T-helper 2 cell treated with Interferon-gamma antibody and Interleukin-4, amounts not matched to agents 100 ng/mL and 5 ng/mL, for 36 hours (primary cell): ENCODE data around the gene CMYA5. TPM values are rescaled to one million over a fixed set of nuclear protein-coding genes. Genes with fewer than 3 reads are reported as not detected.

Experiments
- intact Hi-C: fragments of 100-400 bp; cut with micrococcal nuclease; formaldehyde crosslinking; loops from one replicate; pipeline ENCODE4 v1.15.1; 2023
- total RNA-seq: library from RNA; stranded (reverse); gene quantifications from 2 replicates; pipeline ENCODE4 v1.2.3, GENCODE V29; 2022

The CMYA5 gene
- total RNA-seq, 1 donor from 2014 or later = 0.14 TPM

DNA sequence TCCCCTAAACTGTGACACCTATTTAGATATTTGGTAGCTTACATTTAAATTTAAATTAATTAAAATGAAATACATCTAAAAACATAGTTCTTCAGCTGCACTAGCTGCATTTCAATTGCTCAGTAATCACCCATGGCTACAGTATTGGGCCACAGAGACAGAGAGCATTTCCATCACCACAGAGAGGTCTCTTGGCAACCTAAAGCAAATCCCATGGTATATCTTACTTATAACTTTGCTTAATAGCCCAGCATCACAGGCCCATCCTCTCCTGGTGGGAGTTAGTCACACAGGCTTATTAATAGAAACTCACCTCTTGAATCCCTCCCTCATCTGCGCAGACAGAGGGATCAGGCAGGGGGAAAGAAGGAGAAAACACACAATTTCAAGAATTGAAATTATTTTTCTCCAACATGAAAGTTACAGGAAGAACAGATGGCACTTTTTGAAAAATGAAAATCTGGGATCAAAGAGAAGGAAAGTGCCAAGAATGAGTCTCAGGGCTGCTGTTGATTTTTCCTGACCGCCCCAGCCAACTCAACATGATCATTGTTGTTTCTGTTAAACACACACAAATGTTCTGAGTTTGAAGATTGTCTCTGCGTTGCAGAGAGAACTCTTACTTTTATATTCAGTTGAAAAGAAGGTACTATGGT is 144.6 kb downstream of the CMYA5 start:
- intact Hi-C loops = no loop called here

DNA sequence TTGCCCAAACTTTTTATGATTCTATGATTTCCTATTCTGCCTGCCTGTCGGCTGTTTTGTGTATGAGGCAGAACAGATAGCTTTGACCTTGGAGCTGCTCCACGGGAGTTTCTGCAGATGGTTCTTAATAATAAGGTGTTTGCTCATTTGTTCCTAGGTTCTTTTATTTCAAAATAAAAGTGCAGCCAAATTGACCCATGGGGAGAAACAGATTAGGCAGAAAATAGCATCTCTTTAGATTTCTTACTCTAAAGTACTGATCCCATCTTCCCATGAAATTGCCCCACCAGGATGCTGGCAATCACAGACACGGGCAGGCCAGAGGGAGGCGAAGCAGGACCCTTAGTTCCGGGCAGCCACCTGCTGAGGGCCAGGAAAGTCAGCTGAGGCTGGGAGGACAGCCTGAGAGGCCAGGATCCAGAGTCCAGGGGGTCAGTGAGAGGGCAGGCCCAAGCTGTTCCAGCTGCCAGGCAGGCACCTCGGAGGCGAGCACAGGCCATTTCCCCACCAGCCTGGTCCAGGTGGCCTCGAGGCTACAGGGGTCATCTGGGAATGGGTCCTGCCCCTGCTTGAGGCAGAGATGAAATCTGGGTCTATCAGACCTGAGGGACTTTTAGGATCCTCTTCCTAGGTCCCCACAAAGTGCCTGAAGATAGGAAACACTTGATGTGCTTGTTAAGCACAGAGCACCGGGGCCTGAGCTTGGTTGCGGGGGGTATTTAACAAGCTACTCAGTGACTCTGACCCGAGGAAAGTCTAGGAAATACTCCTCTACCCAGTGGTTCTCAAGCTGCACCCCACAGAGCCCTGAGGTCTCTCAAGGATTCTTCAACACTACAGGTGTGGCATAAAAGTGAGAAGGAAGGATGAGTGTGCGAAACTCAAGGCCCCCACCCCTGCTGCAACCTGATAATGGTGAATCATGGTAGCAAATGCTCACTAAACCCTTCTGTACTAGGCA is 145.4 kb downstream of the CMYA5 start:
- intact Hi-C loops = no loop called here

DNA sequence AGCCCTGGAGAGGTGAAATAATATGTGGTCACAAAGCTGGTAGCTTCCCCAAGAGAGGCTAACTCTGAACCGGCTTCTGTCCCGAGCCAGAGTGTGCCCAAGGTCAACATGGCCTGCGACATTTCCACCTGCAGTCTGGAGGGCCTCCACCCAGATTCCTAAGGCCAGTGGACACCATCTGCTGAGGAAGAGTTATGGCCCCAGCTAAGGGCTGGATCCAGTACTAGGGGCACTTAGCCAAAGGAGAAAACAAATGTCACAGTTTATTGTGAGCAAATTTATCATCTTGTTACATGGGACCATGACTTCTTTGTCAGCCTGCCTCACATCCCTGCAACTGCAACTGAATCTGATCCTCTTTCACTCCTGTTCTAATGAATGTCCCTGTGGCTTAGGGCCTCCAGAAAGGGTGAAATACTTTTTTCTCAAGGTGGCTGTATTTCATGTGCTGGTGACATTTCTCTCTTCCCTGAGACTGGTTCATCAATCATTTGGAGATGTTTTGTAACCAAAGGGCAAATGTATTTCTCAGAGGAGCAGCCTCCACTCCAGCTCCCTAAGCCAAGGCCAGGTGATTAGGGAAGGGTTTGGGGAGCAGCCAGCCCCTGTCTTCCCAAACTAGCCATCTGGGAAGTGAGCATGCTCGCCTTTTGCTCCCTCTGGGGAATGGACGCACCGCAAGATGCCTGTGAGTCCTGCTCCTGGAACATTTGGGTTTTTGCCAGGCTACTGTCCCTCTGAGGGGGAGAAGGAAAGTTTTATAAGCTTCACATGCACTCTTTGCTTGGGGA is 148.3 kb downstream of the CMYA5 start:
- intact Hi-C loops = no loop called here

- intact Hi-C loops = no loop called here
Measured at GRCh38 chr5:79840084-79840990, 150.7 kb downstream of the CMYA5 start.

DNA sequence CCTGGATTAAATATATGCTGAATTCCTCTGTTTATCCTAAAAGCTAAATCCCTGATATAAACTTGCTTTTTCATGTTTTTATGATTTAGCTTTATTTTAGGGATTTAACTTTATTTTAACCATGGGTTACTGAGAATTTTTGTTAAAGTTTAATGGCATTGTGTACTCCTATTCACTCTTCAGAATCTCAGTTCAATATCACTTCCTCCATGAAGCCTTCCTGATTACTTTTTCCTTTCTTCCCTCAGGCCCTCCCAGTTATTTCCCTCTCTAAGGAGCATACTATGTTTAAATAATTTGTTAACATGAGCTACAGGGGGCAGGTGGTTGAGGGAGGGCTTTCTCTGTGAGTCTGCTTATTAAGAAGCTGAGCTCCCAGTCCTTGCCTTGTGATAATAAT is 151.5 kb downstream of the CMYA5 start:
- intact Hi-C loops = no loop called here

DNA sequence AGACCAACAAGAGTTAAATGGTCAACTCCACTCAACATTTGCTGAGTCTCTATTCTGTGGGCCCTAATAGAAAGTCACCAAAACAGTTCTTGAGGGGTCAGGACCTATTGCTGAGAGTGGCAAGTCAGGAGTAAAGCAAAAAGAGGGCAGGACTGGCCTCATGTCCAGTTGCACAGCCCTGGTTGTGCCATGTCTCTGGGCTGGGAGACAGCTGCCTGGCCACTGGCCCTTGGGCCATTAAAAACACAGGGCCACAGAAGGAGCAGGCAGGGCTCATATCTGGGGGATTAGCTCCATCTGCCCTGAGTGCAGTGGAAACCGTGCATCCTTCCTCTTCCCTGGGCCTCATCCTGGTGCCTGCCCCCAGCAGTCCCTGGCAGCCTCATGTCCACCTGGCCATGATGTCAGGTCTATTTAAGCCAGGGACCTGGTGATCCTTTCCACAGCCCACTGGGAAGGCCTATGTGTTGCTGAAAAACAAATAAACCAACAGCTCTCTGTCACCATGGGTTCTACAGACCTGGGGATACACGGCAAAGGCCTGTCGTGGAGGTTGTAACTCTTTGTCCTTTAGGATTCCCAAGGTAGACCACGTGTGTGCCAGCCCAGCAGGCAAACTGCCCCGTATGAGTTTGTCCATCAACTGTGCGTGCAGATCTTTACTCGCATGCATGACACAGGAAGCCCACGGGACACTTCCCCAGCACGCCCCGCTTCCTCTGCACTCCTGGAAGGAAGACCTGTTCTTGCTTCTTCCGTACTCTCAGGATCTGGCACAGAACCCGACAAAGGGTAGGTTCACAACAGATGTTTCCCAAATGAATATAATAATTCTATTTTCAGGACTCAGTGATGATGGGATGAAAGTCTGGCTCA is 152.6 kb downstream of the CMYA5 start:
- intact Hi-C loops = no loop called here

GRCh38 chr5:79842991-79843390 is 153.4 kb downstream of the CMYA5 start:
- intact Hi-C loops = no loop called here

DNA sequence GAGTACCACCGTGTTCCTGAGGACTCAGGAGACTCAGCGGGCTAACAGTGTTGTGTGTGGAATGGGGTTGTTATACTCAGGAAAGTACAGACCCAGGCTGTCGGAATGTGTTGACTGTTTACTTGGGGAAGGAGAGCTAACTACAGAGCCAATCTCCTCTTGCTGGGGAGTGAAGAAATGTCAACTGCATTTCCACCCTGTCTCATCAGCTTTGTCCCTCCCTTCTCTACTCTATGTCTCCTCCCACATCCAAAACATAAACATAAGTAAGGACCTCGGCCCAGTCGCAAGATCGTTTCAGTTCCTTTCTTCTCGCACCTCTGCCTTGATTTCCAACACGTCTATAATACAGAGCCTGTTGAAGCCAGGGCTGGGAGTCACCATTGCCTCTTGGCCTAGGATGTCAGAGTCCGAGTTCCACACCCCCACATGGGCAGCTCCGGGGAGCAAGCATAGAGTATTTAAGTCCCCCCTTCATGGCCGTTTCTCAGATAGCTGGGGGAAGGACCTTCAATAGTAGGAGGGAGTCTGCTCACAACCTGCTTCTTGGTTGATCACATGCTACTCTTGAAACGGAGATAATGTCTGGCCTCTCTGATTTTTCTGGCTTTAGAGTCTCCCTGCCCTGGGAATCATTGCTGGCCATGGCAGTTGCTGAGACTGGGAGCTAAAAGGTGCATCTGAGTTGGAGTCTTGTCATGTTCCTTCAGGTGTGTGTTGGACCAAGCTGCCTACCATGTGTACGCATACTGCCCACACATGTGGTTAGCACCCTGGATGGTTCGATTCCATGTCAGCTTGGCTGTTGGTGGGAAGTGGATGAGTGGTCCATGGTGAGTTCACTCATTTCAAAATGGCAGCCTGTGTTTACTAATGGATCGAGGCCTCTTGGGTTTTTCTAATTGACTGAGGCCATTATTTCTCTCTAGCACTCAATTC is 154.1 kb downstream of the CMYA5 start:
- intact Hi-C loops = no loop called here

- intact Hi-C loops = no loop called here
Measured at GRCh38 chr5:79844571-79844970, 154.9 kb downstream of the CMYA5 start.

DNA sequence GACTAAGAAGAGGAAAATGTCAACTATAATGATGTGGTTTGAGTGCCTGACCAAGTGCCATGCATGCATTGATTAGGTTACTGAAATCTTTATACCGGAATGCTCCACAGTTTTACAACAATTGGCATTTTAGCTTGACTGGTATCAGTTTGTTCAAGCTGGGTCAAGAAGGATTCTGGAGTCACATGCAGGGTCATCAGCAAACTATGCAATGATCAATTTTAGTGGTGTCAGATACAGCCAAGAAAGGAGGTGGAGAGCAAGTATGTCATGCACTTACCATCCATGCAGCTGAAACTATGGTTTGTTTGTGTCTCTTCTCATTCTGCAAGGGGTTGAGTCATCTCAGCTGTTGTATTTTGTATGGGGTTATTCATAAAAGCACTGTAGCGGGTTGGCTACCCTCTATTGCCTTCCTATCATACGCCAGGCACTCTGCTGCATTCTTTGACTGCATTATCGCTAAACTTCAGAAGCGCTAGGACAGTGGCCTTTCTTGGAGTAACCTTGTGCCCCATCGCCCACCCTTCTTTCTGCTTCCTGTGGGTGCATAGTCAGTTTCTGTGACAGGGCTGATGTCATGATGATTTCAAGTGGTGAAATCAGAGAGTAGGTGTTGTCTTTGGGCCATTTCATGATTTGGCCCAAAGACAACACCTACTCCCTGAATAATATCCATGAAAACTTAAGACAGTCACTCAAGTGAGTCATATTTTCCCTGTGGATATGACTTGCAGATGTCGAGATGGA is 156.0 kb downstream of the CMYA5 start:
- intact Hi-C loops = no loop called here

DNA sequence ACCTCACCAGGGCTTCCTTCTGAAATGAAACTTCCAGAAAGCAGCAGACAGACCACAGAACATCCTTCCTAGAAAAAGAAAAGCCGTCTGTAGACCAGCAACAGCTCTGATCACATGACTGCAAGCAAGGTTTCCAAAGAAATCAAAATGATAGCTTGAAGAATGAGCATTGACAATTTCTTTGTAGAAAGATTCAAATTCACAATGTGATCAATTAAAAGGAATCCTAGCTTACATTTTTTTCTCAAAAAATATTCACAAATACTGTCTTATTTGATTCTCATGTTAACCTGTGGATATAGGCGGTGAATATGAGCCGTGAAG is 156.5 kb downstream of the CMYA5 start:
- intact Hi-C loops = no loop called here

- intact Hi-C loops = no loop called here
Measured at GRCh38 chr5:79847561-79847960, 157.9 kb downstream of the CMYA5 start.

DNA sequence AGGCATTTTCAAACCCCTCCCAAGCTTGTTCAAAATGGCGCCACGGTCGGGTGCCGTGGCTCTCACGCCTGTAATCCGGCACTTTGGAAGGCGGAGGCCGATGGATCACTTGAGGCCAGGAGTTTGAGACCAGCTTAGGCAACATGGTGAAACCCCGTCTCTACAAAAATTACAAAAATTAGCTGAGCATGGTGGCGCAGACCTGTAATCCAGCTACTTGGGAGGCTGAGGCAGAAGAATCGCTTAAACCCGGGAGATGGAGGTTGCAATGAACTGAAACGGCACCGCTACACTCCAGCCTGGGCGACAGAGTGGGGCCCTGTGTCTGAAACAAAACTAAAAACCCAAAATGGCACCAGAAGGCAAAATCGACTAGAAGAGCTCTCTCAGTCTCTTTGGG is 159.4 kb downstream of the CMYA5 start:
- intact Hi-C loops = no loop called here

Other genes starting within 250 kb of the CMYA5 start
- 2.4 and 3.1 TPM in 2 replicates for gene HOMER1, start 175.7 kb upstream of the CMYA5 start, total RNA-seq
- gene TENT2, start 77.4 kb upstream of the CMYA5 start, total RNA-seq = 83.3 and 88.4 TPM in 2 replicates